NCI-H226 (cell line): ENCODE results near the gene THG1L.
A peak's percentile ranks its signal among the peaks of the same experiment; 100 is the strongest.
"Not testable (repeated sequence)": the region's sequence is repeated elsewhere in the genome, so short reads cannot be mapped to it uniquely, and the experiment has no call there.

Source experiments
- DNase-seq: peaks from one replicate; pipeline ENCODE4 v3.0.0-alpha.2; 2015

THG1L gene

DNA sequence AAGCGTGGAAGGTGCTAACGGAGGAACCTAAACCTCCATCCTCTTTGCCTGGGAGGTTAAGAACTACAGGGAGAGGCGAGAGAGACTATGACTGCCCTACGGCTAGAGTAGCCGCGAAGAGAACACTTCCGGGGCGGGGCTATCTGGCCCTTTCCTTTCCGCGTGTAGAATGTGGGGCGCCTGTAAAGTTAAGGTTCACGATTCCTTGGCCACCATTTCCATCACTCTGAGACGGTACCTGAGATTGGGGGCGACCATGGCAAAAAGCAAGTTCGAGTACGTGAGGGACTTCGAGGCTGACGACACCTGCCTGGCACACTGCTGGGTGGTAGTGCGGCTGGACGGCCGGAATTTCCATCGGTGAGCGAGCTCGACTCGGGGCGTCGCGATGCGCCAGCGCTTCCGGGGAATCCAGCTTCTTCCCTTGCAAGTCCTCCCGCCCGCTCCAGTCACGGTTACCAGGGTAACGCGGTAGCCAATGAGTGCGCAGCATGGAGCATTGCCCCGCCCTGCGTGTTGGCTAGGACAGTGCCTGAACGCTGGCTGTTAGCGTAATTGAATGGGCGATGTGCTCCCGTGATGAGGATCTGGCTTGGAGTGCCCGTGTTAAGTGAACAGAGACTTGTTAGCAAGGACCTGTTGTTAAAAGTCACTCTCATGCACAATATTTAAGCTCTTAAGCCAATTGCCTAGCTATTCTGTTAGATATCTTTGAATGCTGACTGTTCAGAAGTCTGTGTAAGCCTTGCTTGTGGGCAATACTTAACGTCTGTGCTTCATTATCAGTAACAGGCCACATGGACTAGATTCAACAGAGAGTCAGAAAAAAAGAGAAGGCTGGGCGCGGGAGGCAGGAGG is at the start of gene THG1L:
THG1L (plus strand) TSS at position 149 of the 858 bp plus-strand sequence; CDS start at position 170, 21 bp downstream.
- DNase-seq, result peak; percentile 99

DNA sequence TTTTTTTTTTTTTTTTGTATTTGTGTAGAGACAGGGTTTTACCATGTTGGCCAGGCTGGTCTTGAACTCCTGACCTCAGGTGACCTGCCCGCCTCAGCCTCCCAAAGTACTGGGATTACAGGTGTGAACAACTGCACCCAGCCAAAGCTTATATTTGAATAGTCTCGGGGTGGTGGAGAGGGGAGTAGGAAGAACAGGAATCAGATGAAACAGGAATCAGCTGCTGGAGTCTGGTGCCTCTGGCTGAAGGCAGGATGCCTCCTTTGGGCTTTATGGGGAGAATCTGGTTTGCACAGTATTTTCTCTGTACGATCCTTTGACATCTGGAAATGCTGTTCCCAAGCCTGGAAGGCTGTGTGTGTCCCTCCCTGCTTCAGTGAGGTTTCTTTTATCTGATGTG is 49.0 kb upstream of the THG1L start:
- no peak for DNase-seq

DNA sequence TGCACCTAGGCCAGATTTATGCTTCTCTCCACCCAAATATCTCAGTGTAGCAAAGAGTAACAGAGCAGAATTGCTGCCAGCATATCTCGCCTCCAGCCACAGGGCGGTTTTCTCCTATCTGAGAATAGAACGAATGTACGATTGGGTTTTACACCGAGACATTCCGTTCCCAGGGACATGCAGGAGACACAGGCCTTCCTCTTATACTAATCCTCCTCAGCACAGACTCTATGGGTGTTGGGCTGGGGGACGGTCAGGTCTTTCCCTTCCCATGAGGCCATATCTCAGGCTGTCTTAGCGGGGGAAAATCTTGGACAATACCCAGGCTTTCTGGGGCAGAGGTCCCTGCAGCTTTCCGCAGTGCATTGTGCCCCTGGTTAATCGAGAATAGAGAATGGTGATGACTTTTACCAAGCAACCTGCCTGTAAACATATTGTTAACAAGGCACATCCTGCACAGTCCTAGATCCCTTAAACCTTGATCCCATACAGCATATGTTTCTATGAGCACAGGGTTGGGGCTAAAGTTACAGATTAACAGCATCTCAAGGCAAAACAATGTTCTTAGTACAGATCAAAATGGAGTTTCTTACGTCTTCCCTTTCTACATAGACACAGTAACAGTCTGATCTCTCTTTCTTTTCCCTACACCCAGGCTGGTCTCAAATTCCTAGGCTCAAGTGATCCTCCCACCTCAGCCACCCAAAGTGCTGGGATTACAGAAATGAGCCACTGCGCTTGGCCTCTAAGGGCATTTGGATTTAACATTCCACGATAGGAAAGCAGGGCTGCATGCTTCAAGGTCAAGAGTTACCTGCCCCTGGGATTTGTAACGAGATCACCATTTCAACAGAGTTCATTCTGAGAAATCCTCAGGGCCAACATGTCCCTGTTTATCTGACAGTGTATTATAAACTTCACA is 44.7 kb upstream of the THG1L start:
- DNase-seq, result not testable (repeated sequence)

DNA sequence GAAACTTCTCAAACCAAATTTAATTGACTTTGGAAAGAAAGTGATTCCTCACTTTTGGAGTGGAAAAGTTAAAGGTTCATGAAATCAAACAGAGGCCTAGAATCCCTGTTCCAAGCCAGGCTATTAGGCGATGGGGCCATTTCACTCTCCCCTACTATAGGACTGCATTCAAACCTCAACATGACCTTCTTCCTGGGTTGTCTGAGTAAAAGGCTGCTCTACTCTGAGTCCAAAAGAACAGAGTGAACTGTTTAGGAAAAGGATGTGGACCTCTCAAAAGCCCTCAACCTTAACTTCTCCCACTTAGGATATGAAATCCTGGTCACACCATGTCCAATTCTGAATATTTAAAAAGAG is 44.0 kb upstream of the THG1L start:
- DNase-seq, result no peak

DNA sequence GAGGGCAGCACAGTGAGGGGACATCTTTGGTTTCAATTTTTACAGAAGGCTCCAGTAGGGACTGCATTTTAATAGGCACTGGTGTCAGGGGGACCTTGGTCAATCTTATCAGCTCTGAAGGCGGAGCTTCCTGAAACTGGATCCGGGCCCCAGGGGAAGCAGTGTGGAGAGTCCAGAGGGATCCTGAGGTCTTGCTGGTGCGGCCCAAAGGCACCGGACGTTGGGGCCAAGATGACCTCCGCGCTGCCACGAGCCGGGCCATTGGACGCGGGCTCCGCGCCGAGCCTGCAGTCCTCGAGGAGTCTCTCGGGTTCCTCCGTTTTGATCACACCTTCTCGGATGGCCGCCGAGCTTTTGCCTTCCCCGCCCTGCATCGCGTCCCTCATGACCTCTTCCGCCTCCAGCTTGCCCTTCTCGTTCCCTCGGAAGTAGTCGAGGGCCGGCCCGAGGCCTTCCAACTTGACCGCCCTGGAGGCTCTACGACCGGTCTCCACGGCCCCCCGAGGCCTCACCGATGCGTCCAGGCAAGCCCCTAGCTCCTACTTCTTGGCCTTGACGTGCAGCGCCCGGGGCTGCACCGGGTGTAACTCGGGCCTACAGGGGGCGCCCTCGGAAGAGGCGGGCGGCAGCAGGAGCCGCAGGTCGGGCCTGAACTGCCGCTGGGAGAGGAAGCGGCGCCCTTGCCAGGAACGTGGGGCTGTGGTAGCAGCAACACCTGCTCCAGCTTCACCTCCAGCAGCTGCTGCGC is 41.1 kb upstream of the THG1L start:
- no peak for DNase-seq

DNA sequence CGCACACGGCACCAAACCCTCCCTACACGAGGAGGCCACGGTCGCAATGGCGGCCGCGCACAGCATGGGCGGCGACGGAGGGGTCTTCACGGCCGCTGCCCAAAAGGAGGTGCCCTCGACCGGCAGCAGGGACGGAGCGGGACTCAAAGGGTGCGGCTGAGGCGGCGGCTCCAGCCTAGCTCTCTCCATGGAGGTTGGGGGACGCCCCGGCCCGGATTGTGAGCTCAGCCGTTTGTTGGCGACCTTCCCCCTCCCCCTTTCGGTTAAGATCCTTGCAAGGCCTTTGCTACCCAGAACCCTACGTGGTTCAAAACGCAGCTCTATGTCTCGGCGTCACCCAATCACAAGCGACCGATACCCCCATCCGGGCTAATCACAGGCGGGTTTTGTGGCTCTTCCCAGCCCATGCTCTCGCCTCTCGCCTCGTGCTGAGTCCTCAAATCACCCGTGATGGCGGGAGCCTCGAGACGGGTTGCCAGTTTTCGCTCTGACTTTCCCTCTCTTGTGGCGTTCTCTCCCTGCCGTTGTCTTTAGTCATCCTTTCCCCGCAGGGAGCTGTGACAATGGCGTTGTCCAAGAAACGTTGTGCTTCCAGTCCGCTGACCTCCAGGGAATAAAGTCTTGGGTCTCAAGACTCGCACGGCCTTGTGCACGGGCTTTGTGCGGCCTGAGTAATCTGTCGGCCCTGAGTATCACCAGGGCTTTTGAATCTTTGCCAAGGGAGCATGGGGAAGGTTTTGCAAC is 40.4 kb upstream of the THG1L start:
- DNase-seq, result no peak

DNA sequence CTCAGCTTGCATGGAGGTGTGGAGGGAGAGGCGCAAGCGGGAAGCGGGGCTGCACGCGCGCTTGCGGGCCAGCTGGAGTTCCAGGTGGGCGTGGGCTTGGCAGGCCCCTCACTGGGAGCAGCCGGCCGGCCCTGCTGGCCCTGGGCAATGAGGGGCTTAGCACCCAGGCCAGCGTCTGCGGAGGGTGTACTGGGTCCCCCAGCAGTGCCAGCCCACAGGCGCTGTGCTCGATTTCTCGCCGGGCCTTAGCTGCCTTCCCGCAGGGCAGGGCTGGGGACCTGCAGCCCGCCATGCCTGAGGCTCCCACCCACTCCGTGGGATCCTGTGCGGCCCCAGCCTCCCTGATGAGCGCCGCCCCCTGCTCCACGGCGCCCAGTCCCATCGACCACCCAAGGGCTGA is 37.4 kb upstream of the THG1L start:
- not testable (repeated sequence) for DNase-seq

DNA sequence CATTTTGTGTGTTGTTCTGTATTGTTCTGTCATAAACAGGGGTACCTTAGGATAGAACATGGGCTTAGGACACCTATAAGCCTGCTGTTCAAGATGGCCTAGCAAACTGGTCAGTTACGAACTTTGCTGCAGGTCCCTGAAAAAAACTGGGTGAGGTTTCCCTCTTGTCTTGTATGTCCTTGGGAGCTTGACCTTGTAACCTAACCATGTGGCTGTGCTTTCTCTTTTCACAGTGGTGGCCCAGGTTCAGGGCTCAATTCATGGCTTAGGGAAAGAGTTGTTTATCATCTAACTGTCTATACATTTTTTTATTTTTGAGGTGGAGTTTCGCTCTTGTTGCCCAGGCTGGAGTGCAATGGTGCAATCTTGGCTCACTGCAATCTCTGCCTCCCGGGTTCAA is 35.1 kb upstream of the THG1L start:
- not testable (repeated sequence) for DNase-seq

DNA sequence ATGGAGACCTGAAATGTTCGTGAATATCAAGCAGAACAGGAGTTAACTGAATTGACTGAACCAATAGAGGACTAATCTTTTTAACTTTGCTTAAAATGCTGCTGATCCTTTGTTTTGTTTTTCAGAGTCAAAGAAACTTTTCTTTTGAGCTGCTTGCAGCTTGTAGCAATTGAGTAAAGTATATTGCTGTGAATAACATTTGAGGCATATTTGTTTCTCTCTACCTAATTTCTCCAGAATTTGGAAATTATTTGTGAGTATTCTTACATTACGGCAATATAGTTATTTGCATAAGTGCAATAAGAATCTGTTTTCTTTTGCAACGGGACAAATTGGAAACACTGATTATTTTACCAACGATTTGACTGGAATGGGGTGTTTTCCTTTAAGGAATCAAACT is 32.5 kb upstream of the THG1L start:
- DNase-seq, result not testable (repeated sequence)

DNA sequence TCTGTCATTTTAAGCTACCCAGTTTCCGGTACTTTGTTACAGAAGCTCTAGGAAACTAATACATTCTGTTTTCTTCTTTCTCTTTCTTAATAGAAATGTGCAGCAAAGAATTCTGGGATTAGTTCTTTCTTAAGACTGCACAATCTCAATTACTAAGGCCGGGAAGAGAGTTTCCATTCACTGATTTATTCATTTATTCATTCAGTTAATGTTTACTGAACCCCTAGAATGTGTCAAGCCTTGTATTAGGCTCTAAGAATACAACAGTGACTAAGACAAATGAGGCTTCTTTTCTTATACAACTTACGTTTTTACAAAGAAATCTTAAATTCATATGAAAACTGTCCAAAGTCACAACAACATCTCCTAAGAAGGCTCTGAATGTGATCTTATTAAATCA is 27.5 kb upstream of the THG1L start:
- DNase-seq, result no peak

DNA sequence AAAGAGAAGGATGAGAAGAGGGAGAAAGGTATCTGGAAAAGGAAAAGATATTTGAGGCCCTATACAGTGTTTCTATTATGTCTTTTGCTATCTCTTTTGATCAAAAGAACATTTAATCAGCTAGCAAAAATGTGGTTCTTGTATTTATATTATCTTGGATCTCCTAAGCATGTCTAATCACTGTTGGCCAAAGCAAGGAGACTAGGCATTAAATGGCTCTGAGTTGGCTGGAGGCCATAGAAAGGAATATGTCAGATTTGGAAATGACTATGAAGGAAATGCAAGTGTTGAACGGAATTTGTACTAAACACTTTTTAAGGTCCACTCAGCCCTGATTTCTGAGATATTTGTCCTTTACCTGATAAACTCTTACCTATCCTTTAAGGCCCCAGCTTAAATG is 22.4 kb upstream of the THG1L start:
- DNase-seq, result no peak

DNA sequence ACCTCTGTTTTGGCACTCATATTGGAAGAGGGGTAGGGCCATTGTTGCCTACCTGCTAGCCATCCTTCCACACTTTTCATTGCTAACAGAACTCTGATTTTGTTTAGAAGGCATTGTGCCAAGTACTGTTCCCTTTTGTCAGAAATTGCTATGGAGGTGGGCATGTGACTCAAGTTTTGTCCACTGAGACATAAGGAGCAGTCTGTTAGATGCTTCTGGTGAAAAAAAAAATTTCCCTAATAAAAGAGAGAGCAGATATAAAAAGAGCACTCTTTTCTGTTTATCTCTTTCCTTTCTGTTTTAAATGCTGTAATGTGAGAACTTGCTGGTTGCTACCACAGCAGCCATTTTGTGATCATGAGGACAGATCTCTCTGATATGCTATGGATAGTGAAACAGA is 21.9 kb upstream of the THG1L start:
- no peak for DNase-seq

DNA sequence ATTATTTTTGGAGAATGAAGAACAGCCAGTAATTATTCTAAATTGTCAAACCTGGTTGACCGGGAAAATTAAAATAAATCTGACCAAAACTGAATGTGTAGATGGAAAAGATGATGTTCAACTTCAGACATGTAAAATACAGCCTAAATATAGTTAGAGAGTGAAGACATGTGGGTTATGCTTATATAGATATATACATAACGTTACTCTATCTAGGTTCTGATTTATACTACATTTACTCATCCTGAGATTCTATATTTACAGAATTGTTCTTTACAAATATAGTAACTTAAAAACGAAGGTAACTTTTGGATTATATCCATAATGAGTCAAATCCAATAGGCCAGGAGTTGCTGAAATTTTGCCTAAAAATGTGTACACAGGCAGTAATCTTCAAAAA is 20.8 kb upstream of the THG1L start:
- DNase-seq, result no peak

DNA sequence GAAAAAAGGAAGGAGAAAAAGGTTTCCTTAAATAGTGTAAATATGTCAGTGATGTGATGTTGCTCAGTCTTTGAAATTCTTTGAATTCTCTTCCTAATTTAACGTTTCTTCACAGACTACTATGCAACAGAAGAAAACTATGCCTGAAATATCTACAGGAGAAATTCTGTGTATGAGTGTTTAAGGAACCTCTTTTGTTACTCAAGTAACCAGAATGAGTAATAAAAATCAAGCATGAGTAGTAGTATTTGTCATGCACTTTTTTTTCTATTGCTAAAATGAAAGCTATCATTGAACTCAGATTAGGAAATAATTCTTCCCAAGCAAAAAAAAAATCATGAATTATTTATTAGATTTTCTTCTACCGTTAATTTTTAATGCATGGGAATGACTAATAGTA is 20.3 kb upstream of the THG1L start:
- DNase-seq, result peak; percentile 39

DNA sequence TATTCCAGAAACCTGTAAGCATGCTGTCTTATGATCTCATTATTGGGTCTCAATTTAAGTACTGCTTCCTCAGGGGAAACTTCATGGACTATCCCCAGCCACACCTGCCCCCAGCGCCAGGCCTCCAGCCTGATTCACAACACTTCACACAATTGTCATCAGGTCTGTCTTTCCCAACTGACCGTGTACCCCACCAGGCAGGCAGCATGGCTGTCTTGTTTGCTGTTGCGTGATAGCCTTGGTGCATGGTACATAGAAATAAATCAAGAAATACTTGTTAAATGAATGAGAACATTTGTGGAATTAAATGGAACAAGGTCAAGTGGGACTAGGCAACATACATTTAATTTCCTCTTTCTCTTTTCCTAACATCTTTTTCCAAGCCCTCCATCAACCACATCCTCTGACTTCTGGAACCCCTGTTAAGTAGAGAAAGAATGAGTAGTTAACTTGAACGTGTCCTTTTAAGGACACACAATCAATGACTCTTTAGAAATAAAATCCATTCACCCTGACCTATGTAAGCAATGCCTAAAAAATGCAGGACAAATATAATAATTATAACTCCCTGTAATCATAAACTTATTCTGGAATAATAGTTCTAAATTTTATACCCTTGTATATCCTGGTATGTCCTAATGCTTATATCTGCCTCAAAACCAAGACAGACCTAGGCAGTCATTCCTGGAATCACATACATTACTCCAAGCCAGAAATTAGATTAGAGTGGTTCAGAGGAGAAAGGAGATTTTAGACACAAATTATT is 17.2 kb upstream of the THG1L start:
- no peak for DNase-seq

DNA sequence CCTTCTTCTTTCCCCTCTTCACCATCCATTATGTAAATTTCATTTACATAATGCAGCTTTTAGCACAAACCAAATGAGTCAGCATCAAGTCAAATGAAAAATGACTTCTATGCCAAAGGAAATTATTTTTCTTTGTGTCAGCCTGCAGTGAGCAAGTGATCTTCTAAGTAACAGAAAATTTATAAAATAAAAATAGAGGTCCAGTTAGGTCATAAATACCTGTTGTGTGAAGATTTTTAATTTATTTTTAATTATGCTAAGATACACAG is 16.7 kb upstream of the THG1L start:
- DNase-seq, result no peak

DNA sequence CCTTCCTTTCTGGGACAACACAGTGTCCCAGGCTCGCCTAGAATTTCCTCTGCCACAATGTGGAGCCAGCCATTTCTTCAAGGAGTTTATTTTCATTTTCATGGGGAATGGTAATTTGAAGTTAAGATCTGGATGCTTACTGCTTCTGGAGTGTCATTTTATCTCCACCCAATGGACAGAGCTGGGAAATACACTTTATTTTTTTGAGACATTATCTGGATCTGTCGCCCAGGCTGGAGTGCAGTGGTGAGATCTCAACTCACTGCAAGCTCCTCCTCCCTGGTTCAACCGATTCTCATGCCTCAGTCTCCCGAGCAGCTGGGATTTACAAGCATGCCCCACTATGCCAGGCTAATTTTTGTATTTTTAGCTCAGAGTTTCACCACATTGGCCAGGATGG is 12.7 kb upstream of the THG1L start:
- DNase-seq, result peak; percentile 36

DNA sequence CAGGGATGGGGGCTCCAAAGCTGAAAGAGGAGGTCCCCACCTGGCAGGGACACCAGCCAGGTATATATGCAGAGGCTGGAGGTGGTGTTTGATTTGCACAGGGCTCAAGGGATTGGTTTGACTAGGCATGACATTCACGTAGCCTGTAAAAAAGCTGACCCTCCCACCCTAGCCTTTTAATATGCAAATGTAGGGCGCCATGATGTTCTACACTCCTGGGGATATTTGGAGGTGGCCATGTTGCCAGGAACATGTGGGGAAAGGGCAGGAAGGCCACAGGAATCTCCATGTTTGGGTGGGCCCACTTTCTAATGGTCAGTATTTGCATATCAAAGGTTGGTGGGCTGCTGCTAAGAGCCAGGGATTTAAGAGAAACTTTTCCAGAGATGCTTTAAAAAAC is 12.0 kb upstream of the THG1L start:
- DNase-seq, result no peak

DNA sequence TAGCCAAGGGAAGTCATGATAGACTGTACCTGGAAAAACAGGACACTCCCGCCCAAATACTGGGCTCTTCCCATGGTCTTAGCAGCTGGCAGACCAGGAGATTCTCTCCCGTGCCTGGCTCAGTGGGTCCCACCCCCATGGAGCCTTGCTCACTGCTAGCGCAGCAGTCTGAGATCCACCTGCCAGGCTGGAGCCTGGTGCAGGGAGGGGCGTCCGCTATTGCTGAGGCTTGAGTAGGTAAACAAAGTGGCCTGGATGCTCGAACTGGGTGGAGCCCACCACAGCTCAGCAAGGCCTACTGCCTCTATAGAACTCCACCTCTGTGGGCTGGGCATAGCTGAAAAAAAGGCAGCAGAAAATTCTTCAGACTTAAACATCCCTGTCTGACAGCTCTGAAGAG is 10.1 kb upstream of the THG1L start:
- no peak for DNase-seq

DNA sequence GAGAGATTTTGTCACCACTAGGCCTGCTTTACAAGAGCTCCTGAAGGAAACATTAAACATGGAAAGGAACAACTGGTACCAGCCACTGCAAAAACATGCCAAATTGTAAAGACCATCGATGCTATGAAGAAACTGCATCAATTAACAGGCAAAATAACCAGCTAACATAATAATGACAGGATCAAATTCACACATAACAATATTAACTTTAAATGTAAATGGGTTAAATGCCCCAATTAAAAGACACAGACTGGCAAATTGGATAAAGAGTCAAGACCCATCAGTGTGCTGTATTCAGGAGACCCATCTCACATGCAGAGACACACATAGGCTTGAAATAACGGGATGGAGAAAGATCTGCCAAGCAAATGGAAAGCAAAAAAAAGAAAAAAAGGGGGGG is 8.3 kb upstream of the THG1L start:
- not testable (repeated sequence) for DNase-seq

DNA sequence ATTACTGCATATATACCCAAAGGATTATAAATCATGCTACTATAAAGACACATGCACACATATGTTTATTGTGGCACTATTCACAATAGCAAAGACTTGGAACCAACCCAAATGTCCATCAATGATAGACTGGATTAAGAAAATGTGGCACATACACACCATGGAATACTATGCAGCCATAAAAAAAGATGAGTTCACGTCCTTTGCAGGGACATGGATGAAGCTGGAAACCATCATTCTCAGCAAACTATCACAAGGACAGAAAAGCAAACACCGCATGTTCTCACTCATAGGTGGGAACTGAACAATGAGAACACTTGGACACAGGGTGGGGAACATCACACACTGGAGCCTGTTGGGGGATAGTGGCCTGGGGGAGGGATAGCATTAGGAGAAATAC is 4.6 kb upstream of the THG1L start:
- DNase-seq, result not testable (repeated sequence)

DNA sequence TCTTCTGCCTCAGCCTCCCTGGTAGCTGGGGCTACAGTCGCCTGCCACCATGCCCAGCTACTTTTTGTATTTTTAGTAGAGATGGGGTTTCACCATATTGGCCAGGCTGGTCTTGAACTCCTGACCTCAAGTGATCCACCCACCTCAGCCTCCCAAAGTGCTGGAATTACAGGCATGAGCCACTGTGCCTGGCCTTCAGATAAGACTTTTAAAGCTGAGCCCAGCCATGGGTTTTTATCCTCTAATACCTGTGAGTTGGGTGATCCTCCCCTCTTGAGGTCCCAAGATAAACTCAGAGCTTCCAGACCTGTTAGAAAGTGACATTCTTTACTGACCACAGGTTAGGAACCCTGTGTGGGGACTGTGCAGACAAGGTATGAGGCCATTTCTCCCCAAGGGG is 3.4 kb upstream of the THG1L start:
- DNase-seq, result not testable (repeated sequence)
